HG03108 (cell line): ENCODE results near the gene PEAK3.
A peak's percentile ranks its signal among the peaks of the same experiment; 100 is the strongest.

Experiments used
- ATAC-seq: cut with Tn5 transposase; IDR thresholded peaks from one replicate; pipeline ENCODE4 v1.9.1; 2021; ENCODE audit warnings: moderate library complexity; ENCODE audit not compliant: unreplicated experiment

The PEAK3 gene

GRCh38 chr19:2273356-2274184, 8.4 kb downstream of the PEAK3 start:
- peak; percentile 27 for ATAC-seq

GRCh38 chr19:2271234-2272103, 10.5 kb downstream of the PEAK3 start:
- no peak for ATAC-seq

DNA sequence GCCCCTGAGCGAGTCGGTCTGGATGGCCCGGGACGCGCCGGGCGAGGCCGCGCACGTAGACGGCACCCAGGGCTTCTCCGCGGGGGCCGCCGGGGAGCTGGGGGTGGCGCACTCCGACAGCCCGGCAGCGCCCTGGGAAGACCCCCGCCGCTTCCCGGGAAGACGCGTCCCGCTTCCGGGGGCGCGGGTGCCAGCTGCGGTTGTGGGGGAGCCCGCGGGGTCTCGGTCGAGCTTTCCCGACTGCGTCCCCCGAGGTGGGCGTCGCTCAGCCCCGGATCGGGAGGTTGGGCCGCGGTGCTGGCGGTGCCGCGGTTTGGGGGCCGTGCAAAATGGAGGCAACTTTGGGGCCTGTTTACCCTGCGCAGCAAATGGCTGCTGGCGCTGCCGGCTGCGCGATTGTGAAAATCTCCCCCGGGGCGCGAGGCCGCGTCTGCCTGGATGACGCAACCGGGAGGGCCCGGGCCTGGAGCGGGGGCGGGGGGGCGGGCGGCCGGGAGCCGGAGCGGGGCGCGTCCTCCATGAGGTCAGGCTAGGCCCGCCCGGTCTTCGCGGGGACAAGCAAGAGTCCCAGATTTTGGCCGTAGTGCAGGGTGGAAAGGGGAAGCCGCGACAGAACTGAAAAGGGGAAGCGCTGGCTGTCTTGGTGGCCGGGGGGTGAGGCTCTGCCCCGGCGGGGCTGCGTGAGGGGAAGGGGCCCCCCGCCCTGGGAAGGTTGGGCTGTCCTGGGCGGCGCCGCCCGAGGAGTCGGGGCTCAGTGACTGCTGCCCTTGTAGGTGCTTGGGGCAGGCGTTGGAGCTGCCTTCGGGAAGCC, 11.3 kb downstream of the PEAK3 start:
- ATAC-seq = no peak

DNA sequence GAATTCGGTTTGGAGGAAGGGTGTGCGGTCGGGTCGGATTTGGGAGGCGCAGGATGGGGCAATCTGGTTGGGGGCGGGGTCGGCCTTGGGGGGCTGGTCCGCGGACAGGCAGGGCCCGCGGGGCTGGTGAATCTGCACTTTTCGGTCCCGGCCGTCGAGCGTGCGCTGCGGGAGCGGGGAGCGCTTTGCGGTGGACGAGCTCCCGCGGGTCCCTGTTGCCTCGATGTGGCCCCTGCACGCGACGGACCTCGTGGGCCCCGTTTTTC, 11.9 kb downstream of the PEAK3 start:
- no peak for ATAC-seq

GRCh38 chr19:2269244-2270156, 12.5 kb downstream of the PEAK3 start:
- ATAC-seq = peak; percentile 38

GRCh38 chr19:2268861-2269243, 13.1 kb downstream of the PEAK3 start:
- no peak for ATAC-seq

- no peak for ATAC-seq
These were observed 13.5 kb downstream of the PEAK3 start for GRCh38 chr19:2268480-2268830.

- peak; percentile 32 for ATAC-seq
These were observed 15.6 kb downstream of the PEAK3 start for GRCh38 chr19:2266183-2266993.

DNA sequence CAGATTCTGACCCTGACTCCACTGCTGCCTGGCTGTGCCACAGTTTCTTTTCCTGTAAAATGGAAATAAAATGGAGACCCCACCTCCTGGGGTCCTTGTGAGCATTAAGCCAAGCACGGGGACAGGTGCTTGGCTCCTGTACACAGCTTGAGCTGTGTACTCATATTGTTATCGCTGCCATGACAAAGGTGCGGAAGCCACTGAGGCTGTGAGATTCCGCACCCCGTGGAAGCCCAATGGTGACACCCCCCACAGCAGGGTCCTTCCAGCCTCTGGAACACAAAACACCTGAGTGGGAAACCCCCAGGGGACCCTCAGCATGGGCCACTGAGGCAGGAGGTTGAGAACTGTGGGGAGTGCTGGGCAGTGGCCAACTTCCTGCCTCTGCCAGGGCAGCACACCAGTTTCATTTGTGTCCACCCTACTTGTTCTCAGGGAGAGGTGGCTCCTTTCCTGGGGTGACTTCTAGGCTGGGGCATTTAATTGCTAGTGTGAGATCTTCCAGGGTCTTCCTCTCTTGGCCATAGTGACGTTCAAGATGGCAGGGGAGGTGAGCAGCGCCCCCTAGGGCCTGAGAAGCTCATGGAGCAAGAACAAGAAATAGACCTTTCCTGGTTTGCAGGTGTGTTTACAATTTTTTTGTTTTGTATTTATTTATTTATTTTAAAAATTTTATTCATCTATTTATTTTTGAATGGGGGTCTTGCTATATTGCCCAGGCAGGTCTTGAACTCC, 20.4 kb downstream of the PEAK3 start:
- ATAC-seq = no peak

DNA sequence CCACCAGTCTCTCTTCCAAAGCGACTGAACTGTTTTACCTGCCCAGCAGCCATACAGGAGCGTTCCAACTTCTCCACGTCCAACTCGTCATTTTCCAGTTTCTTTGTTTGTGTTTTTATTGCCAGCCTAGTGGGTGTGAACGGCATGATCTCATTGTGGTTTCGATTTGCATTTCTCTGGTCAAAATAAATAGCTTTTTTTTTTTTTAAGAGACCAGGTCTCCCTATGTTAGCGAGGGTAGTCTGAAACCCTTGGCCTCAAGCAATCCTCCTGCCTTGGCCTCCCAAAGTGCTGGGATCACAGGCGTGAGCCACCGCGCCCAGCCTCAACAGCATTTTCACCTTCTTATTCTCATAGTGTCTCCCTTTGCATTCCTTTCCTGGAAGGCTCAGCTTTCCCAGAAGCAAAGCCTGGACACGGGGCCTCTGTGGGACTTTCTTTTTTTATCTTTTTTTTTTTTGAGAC, 21.6 kb downstream of the PEAK3 start:
- ATAC-seq = no peak

GRCh38 chr19:2259336-2259735, 22.6 kb downstream of the PEAK3 start:
- ATAC-seq = no peak

GRCh38 chr19:2255982-2256685, 25.8 kb downstream of the PEAK3 start, which contains the start of gene JSRP1:
Gene JSRP1, minus strand, starts transcription at chr19:2256417. Its CDS starts 1,103 bp downstream, at chr19:2255314.
- ATAC-seq = no peak

DNA sequence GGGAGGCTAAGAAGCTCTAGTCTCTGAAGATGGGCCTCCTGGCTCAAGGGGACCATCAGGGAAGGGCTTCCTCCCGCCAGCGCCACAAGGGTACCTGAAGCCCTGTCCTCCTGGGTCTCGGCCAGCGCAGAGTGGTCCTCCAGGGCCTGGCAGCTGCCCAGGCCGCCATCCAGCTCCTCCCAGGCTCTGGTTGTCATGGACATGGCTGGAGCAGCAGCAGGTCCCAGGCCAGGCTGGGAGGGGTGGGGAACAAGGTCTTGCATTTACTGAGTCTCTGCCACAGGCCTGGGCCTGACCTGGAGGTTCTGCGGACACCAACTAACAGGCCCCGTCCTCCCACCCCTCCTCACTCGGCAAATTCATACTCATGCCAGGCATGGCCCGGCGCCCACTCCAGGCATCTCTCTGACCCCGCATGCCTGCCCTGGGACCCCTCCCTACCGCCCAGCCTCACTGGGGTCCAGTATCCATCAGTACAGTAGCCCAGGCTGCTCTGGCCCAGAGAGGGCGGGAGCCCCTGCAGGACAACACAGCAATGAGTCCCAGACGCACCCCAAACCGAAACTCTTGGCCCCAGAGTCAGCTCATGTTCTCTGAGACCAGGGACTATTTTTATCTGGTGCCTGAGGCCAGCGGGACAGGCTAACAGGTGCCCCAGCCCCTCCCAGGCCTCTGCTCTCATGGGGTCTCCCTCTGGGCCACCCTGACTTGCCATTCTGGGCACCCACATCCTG, 26.7 kb downstream of the PEAK3 start:
- ATAC-seq = no peak

DNA sequence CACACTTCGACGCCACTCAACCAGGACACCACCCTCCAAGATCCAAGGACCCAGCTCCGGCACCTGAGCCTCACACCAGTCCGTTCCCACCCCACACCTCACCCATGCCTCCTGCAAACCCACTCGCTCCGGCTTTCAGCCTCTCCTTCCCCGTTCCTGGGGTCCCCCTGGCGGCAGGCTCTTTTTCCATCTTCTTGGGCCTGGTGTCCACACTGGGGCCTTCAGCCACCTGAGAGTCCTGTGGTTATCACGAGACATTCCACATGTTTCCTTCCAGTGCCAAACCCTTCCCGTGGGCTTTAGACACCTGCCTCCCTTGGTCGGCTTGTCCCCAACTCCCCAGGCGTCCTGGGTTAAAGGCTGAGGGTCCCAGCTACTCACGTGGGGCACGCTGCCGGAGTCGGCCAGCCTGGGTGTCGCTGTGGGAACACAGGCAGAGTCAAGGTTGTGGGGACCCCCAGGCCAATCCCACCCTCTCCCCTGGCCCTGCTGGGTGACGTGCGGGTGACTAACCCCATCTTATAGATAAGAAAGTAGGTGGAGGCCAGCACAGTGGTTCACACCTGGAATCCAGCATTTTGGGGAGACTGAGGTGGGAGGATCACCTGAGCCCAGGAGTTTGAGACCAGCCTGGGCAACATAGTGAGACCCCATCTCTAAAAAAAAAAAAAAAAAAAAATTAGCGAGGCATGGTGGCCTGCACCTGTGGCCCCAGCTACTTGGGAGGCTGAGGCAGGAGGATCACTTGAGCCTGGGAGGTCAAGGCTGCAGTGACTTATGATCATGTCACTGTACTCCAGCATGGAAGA, 27.7 kb downstream of the PEAK3 start:
- ATAC-seq = no peak

DNA sequence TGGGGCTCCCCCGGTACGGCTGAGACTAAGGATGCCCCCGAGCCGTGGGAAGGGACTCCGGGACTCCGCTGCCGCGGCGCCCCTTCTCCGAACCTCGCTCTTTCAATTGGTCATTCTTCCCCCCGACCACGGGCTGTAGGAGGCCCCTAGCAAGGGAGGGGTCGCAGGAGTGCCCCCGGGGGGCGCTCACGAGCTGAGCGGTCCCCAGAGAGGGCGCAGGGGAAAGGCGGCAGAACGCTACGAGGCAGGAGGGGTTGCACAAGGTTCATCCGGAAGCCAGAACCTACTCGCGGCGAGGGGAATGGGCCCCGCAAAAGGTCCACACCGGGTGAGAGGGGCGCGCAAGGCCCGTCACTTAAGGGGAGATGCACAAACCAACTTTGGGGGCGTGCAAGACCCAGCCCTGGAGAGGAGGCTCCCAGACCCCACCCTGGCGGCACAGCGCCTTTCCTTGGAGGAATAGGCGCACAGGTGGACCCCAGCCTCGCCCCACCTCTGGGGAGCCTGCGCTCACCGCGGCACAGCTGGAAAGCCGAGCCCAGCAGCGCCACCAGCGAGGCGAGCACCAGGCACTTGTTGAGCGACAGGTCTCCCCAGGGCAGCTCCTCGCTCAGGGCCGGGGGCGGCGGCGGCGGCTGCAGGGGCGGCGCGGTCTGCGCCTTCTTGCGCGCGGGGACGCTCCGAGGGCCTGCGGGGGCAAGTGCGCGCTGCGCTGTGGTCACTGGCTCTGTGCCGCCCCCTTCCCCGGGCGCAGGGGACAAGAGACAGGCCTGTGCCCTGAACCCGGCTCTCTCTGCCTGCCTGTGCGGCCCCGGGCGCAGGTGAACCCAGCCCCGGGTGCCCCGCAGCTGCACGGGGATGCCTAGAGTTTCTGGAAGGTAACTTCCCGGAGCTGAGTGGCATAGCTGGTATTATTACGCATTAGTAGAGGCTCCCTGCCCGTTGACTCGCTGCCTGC, 28.6 kb downstream of the PEAK3 start:
- ATAC-seq = no peak

GRCh38 chr19:2252797-2253105, 29.2 kb downstream of the PEAK3 start:
- no peak for ATAC-seq
